ENCODE results near the gene OR11A1.
"Not testable (repeated sequence)": the region's sequence is repeated elsewhere in the genome, so short reads cannot be mapped to it uniquely, and the experiment has no call there.

Gene OR11A1

GRCh38 chr6:29465801-29466200, 8.9 kb upstream of the OR11A1 start:
- WGBS (ENCODE audit: insufficient coverage) = no CpG with 5 or more reads among the region's 2 CpGs

DNA sequence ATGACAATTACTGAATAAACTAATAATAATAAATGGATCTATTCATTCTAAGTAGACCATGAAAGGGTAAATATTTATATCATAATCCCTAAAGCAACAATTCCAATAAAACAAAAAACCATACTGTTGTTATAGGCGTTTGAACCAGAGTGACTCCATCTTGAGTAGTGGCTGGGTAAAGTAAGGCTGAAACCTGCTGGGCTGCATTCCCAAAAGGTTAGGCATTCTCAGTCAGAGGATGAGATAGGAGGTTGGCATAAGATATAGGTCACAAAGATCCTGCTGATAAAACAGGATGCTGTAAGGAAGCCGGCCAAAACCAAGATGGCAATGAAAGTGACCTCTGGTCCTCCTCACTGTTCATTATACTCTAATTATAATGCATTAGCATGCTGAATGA, 8.4 kb upstream of the OR11A1 start:
- Histone ChIP-seq H3K9me3 (ENCODE audit: control extremely low read depth in 1 of 5, control insufficient read depth in 4 of 5, insufficient read depth in 2 of 5, low read depth in 1 of 5, low read length in 4 of 5) (no peaks in the 10 kb centered on the region), H3K27me3 (replicated peaks in 2 of 5; ENCODE audit: control insufficient read depth in 4 of 5, insufficient read depth in 5 of 5, low read length in 4 of 5) (no peaks in the 10 kb centered on the region), H3K4me3 (ENCODE audit: control insufficient read depth in 1 of 7, extremely low read depth in 1 of 7, insufficient read depth in 4 of 7, low read depth in 2 of 7, low read length in 6 of 7) (no peak overlapping the region), H3K36me3 (ENCODE audit: control insufficient read depth in 4 of 4, insufficient read depth in 4 of 4, low read length in 3 of 4) (no peaks in the 10 kb centered on the region), H3K4me1 (ENCODE audit: control extremely low read depth in 1 of 4, control insufficient read depth in 4 of 4, insufficient read depth in 4 of 4, low read length in 3 of 4) (peaks cover 0 to 3% (median 0%) of the 10 kb centered on the region in 4 experiments), H3K27ac (ENCODE audit: insufficient read depth in 1 of 2, low read depth in 1 of 2, low read length in 2 of 2, poor library complexity in 1 of 2, severe bottlenecking in 2 of 2) (no peak overlapping the region)
- ChIA-PET CTCF (no interaction called here), POLR2A (no interaction called here)
- no CpG with 5 or more reads among the region's 2 CpGs for WGBS (ENCODE audit: insufficient coverage)
- no peak for DNase-seq

More at GRCh38 chr6:29465801-29466200, 8.9 kb upstream of the OR11A1 start:
- POLR2A ChIA-PET = no interaction called here
- Histone ChIP-seq H3K4me3 (ENCODE audit: control insufficient read depth in 1 of 7, extremely low read depth in 1 of 7, insufficient read depth in 4 of 7, low read depth in 2 of 7, low read length in 6 of 7) (no peak overlapping the region), H3K27me3 (replicated peaks in 2 of 5; ENCODE audit: control insufficient read depth in 4 of 5, insufficient read depth in 5 of 5, low read length in 4 of 5) (no peaks in the 10 kb centered on the region), H3K4me1 (ENCODE audit: control extremely low read depth in 1 of 4, control insufficient read depth in 4 of 4, insufficient read depth in 4 of 4, low read length in 3 of 4) (peaks cover 0 to 3% (median 0%) of the 10 kb centered on the region in 4 experiments), H3K36me3 (ENCODE audit: control insufficient read depth in 4 of 4, insufficient read depth in 4 of 4, low read length in 3 of 4) (no peaks in the 10 kb centered on the region), H3K27ac (ENCODE audit: insufficient read depth in 1 of 2, low read depth in 1 of 2, low read length in 2 of 2, poor library complexity in 1 of 2, severe bottlenecking in 2 of 2) (no peak overlapping the region), H3K9me3 (ENCODE audit: control extremely low read depth in 1 of 5, control insufficient read depth in 4 of 5, insufficient read depth in 2 of 5, low read depth in 1 of 5, low read length in 4 of 5) (no peaks in the 10 kb centered on the region)
- CTCF ChIA-PET = no interaction called here
- no peak for DNase-seq

DNA sequence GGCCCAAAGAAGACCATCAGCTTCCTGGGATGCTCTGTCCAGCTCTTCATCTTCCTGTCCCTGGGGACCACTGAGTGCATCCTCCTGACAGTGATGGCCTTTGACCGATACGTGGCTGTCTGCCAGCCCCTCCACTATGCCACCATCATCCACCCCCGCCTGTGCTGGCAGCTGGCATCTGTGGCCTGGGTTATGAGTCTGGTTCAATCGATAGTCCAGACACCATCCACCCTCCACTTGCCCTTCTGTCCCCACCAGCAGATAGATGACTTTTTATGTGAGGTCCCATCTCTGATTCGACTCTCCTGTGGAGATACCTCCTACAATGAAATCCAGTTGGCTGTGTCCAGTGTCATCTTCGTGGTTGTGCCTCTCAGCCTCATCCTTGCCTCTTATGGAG, 5.2 kb upstream of the OR11A1 start:
- H3K9me3 ChIP-seq (ENCODE audit: control extremely low read depth in 1 of 5, control insufficient read depth in 4 of 5, insufficient read depth in 2 of 5, low read depth in 1 of 5, low read length in 4 of 5) = no peaks in the 10 kb centered on the region
- no peak for DNase-seq
- H3K4me1 ChIP-seq (ENCODE audit: control extremely low read depth in 1 of 4, control insufficient read depth in 4 of 4, insufficient read depth in 4 of 4, low read length in 3 of 4) = peaks cover 0 to 3% (median 0%) of the 10 kb centered on the region in 4 experiments
- no peaks in the 10 kb centered on the region for H3K36me3 ChIP-seq (ENCODE audit: control insufficient read depth in 4 of 4, insufficient read depth in 4 of 4, low read length in 3 of 4)
- 93% methylated on average over 6 of the region's 6 CpGs for WGBS (ENCODE audit: insufficient coverage)
- H3K27ac ChIP-seq (ENCODE audit: insufficient read depth in 1 of 2, low read depth in 1 of 2, low read length in 2 of 2, poor library complexity in 1 of 2, severe bottlenecking in 2 of 2) = no peak overlapping the region
- no peak overlapping the region for H3K4me3 ChIP-seq (ENCODE audit: control insufficient read depth in 1 of 7, extremely low read depth in 1 of 7, insufficient read depth in 4 of 7, low read depth in 2 of 7, low read length in 6 of 7)
- POLR2A ChIA-PET = no interaction called here
- no peaks in the 10 kb centered on the region for H3K27me3 ChIP-seq (replicated peaks in 2 of 5; ENCODE audit: control insufficient read depth in 4 of 5, insufficient read depth in 5 of 5, low read length in 4 of 5)
- CTCF ChIA-PET = no interaction called here

- POLR2A ChIA-PET = no interaction called here
- Histone ChIP-seq H3K4me1 (ENCODE audit: control extremely low read depth in 1 of 4, control insufficient read depth in 4 of 4, insufficient read depth in 4 of 4, low read length in 3 of 4) (peaks cover 0 to 3% (median 0%) of the 10 kb centered on the region in 4 experiments), H3K27me3 (replicated peaks in 2 of 5; ENCODE audit: control insufficient read depth in 4 of 5, insufficient read depth in 5 of 5, low read length in 4 of 5) (no peaks in the 10 kb centered on the region), H3K4me3 (ENCODE audit: control insufficient read depth in 1 of 7, extremely low read depth in 1 of 7, insufficient read depth in 4 of 7, low read depth in 2 of 7, low read length in 6 of 7) (no peak overlapping the region), H3K9me3 (ENCODE audit: control extremely low read depth in 1 of 5, control insufficient read depth in 4 of 5, insufficient read depth in 2 of 5, low read depth in 1 of 5, low read length in 4 of 5) (no peaks in the 10 kb centered on the region), H3K27ac (ENCODE audit: insufficient read depth in 1 of 2, low read depth in 1 of 2, low read length in 2 of 2, poor library complexity in 1 of 2, severe bottlenecking in 2 of 2) (no peak overlapping the region), H3K36me3 (ENCODE audit: control insufficient read depth in 4 of 4, insufficient read depth in 4 of 4, low read length in 3 of 4) (no peaks in the 10 kb centered on the region)
- DNase-seq = no peak
- CTCF ChIA-PET = no interaction called here
- 88% methylated on average over 3 of the region's 5 CpGs for WGBS (ENCODE audit: insufficient coverage)
Observed at GRCh38 chr6:29461021-29461814, 4.3 kb upstream of the OR11A1 start.

GRCh38 chr6:29451471-29452193, 5.2 kb downstream of the OR11A1 start:
- ChIA-PET POLR2A (no interaction called here), CTCF (no interaction called here)
- Histone ChIP-seq H3K4me1 (ENCODE audit: control extremely low read depth in 1 of 4, control insufficient read depth in 4 of 4, insufficient read depth in 4 of 4, low read length in 3 of 4) (no peaks in the 10 kb centered on the region), H3K9me3 (ENCODE audit: control extremely low read depth in 1 of 5, control insufficient read depth in 4 of 5, insufficient read depth in 2 of 5, low read depth in 1 of 5, low read length in 4 of 5) (no peaks in the 10 kb centered on the region), H3K27ac (ENCODE audit: insufficient read depth in 1 of 2, low read depth in 1 of 2, low read length in 2 of 2, poor library complexity in 1 of 2, severe bottlenecking in 2 of 2) (no peak overlapping the region), H3K36me3 (ENCODE audit: control insufficient read depth in 4 of 4, insufficient read depth in 4 of 4, low read length in 3 of 4) (no peaks in the 10 kb centered on the region), H3K4me3 (ENCODE audit: control insufficient read depth in 1 of 7, extremely low read depth in 1 of 7, insufficient read depth in 4 of 7, low read depth in 2 of 7, low read length in 6 of 7) (no peak overlapping the region), H3K27me3 (replicated peaks in 2 of 5; ENCODE audit: control insufficient read depth in 4 of 5, insufficient read depth in 5 of 5, low read length in 4 of 5) (no peaks in the 10 kb centered on the region)
- peak in 2 of 3 donors; percentile 3 to 21 for DNase-seq
- no CpG with 5 or more reads among the region's 3 CpGs for WGBS (ENCODE audit: insufficient coverage)

DNA sequence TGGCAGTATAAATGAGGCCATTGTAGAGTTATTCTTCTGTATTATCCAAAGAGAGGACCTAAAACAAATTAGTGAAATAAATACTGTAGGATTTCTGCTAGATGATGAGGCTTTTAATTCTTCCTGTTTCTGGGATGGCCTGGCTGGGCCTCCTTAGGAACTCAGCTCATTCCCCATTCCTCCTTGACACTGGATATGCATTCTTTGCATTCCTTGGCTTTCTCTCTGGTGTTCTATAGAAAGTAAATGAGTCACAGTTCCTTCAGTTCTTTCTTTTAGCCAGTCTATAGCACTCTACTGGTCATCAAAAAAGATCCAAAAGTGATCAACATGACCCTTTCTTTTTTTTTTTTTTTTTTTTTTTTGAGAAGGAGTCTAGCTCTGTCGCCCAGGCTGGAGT, 9.2 kb downstream of the OR11A1 start:
- Histone ChIP-seq H3K36me3 (ENCODE audit: control insufficient read depth in 4 of 4, insufficient read depth in 4 of 4, low read length in 3 of 4) (no peaks in the 10 kb centered on the region), H3K4me1 (ENCODE audit: control extremely low read depth in 1 of 4, control insufficient read depth in 4 of 4, insufficient read depth in 4 of 4, low read length in 3 of 4) (no peaks in the 10 kb centered on the region), H3K27me3 (replicated peaks in 2 of 5; ENCODE audit: control insufficient read depth in 4 of 5, insufficient read depth in 5 of 5, low read length in 4 of 5) (peaks cover 0 to 1% (median 0%) of the 10 kb centered on the region in 5 experiments), H3K9me3 (ENCODE audit: control extremely low read depth in 1 of 5, control insufficient read depth in 4 of 5, insufficient read depth in 2 of 5, low read depth in 1 of 5, low read length in 4 of 5) (no peaks in the 10 kb centered on the region), H3K27ac (ENCODE audit: insufficient read depth in 1 of 2, low read depth in 1 of 2, low read length in 2 of 2, poor library complexity in 1 of 2, severe bottlenecking in 2 of 2) (no peak overlapping the region), H3K4me3 (ENCODE audit: control insufficient read depth in 1 of 7, extremely low read depth in 1 of 7, insufficient read depth in 4 of 7, low read depth in 2 of 7, low read length in 6 of 7) (no peak overlapping the region)
- CTCF ChIA-PET = no interaction called here
- POLR2A ChIA-PET = no interaction called here
- no peak for DNase-seq
- 100% methylated on average over 1 of the region's 1 CpG for WGBS (ENCODE audit: insufficient coverage)

DNA sequence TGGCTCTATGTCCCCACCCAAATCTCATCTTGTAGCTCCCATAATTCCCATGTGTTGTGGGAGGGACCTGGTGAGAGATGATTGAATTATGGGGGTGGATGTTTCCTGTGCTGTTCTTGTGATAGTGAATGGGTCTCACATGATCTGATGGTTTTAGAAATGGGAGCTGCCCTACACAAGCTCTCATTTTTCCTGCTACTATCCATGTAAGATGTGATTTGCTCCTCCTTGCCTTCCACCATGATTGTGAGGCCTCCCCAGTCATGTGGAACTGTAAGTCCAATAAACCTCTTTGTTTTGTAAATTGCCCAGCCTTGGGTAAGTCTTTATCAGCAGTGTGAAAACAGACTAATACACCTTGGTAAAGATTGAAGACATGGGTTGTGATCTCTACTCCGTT, 12.8 kb downstream of the OR11A1 start:
- POLR2A ChIA-PET; DNase-seq; H3K9me3 ChIP-seq (ENCODE audit: control extremely low read depth in 1 of 5, control insufficient read depth in 4 of 5, insufficient read depth in 2 of 5, low read depth in 1 of 5, low read length in 4 of 5); H3K27me3 ChIP-seq (replicated peaks in 2 of 5; ENCODE audit: control insufficient read depth in 4 of 5, insufficient read depth in 5 of 5, low read length in 4 of 5); H3K4me3 ChIP-seq (ENCODE audit: control insufficient read depth in 1 of 7, extremely low read depth in 1 of 7, insufficient read depth in 4 of 7, low read depth in 2 of 7, low read length in 6 of 7); H3K4me1 ChIP-seq (ENCODE audit: control extremely low read depth in 1 of 4, control insufficient read depth in 4 of 4, insufficient read depth in 4 of 4, low read length in 3 of 4); H3K36me3 ChIP-seq (ENCODE audit: control insufficient read depth in 4 of 4, insufficient read depth in 4 of 4, low read length in 3 of 4); CTCF ChIA-PET; H3K27ac ChIP-seq (ENCODE audit: insufficient read depth in 1 of 2, low read depth in 1 of 2, low read length in 2 of 2, poor library complexity in 1 of 2, severe bottlenecking in 2 of 2): not testable (repeated sequence)
- WGBS (ENCODE audit: insufficient coverage) = no CpG with 5 or more reads among the region's 1 CpG
